Lower lobe of right lung (tissue), 2 donors: ENCODE results near the gene LRRC49. TPM values are rescaled to one million over a fixed set of nuclear protein-coding genes. Genes with fewer than 3 reads are reported as not detected.
A peak's percentile ranks its signal among the peaks of the same experiment; 100 is the strongest.

Source experiments
- ATAC-seq, 2 donors: fragments of 200-7000 bp; cut with Tn5 transposase; one replicate each; pipeline ENCODE4 v1.9.1; 2020 to 2022; ENCODE audit warnings: mild to moderate bottlenecking in 2 of 2, moderate library complexity in 2 of 2
- DNase-seq: peaks from one replicate; pipeline ENCODE4 v3.0.0-alpha.2; 2020
- H3K27ac ChIP-seq: fragments of 200-600 bp; one replicate; pipeline ENCODE4 v1.8.0; 2022
- H3K27me3 ChIP-seq: fragments of 200-600 bp; one replicate; pipeline ENCODE4 v1.8.0; 2022; ENCODE audit warnings: low read depth
- H3K36me3 ChIP-seq: fragments of 200-600 bp; one replicate; pipeline ENCODE4 v1.8.0; 2022; ENCODE audit warnings: mild to moderate bottlenecking
- H3K4me1 ChIP-seq: fragments of 200-600 bp; one replicate; pipeline ENCODE4 v1.8.0; 2022
- H3K4me3 ChIP-seq: fragments of 200-600 bp; one replicate; pipeline ENCODE4 v1.8.0; 2022; ENCODE audit warnings: mild to moderate bottlenecking
- H3K9me3 ChIP-seq: fragments of 200-600 bp; one replicate; pipeline ENCODE4 v1.8.0; 2022
- CTCF ChIP-seq: fragments of 200-600 bp; IDR thresholded peaks from one replicate; pipeline ENCODE4 v1.8.0; 2022; ENCODE audit warnings: antibody characterized with exemption, mild to moderate bottlenecking
- intact Hi-C: fragments of 100-400 bp; cut with DNase I; formaldehyde crosslinking; loops from one replicate; pipeline ENCODE4 v1.11.0; 2022
- total RNA-seq: library from RNA; stranded (reverse); fragmentation: NEBNext Ultra II Directional; extraction: Animal tissue kit (Norgen Biotek cat#: 25700); gene quantifications from one replicate; pipeline ENCODE4 v1.2.1, GENCODE V29; 2021
- donor health status: DM: no; HTN: yes; CAD: no; lungs with severe emphysema.

The LRRC49 gene
- total RNA-seq, 1 donor from 2014 or later: 7.3 TPM

GRCh38 chr15:71091601-71092000, 199.0 kb downstream of the LRRC49 start:
- Histone ChIP-seq H3K4me1 (no peaks in the 10 kb centered on the region), H3K9me3 (peaks cover 4% of the 10 kb centered on the region), H3K27ac (no peak overlapping the region), H3K4me3 (no peak overlapping the region), H3K27me3 (no peaks in the 10 kb centered on the region), H3K36me3 (no peaks in the 10 kb centered on the region)
- intact Hi-C loops: no loop called here
- no peak for TF ChIP-seq CTCF
- DNase-seq (no peak), ATAC-seq (no peak)

GRCh38 chr15:71092056-71092600, 199.5 kb downstream of the LRRC49 start:
- peaks cover 4% of the 10 kb centered on the region for H3K9me3 ChIP-seq
- no peak for DNase-seq
- H3K4me3 ChIP-seq: no peak overlapping the region
- no peaks in the 10 kb centered on the region for H3K27me3 ChIP-seq
- no peak for TF ChIP-seq CTCF
- no peak overlapping the region for H3K27ac ChIP-seq
- intact Hi-C loops: no loop called here
- no peaks in the 10 kb centered on the region for H3K36me3 ChIP-seq
- ATAC-seq: peak in 1 of 2 donors; percentile 23
- H3K4me1 ChIP-seq: peaks cover 2% of the 10 kb centered on the region

GRCh38 chr15:71093054-71094024, 200.7 kb downstream of the LRRC49 start:
- Histone ChIP-seq H3K4me3 (no peak overlapping the region), H3K27me3 (no peaks in the 10 kb centered on the region), H3K9me3 (peaks cover 4% of the 10 kb centered on the region), H3K27ac (no peak overlapping the region), H3K4me1 (peaks cover 4% of the 10 kb centered on the region), H3K36me3 (no peaks in the 10 kb centered on the region)
- DNase-seq (no peak), ATAC-seq (peak; percentile 82 to 83)
- no peak for TF ChIP-seq CTCF
- intact Hi-C loops: no loop called here

GRCh38 chr15:71094137-71094536, 201.5 kb downstream of the LRRC49 start:
- no peak overlapping the region for H3K4me3 ChIP-seq
- no peak overlapping the region for H3K27ac ChIP-seq
- intact Hi-C loops: no loop called here
- TF ChIP-seq CTCF: no peak
- ATAC-seq (no peak), DNase-seq (no peak)
- H3K4me1 ChIP-seq: peaks cover 4% of the 10 kb centered on the region
- no peaks in the 10 kb centered on the region for H3K27me3 ChIP-seq
- H3K9me3 ChIP-seq: no peaks in the 10 kb centered on the region
- no peaks in the 10 kb centered on the region for H3K36me3 ChIP-seq

GRCh38 chr15:71096676-71097075, 204.1 kb downstream of the LRRC49 start:
- Histone ChIP-seq H3K27me3 (no peaks in the 10 kb centered on the region), H3K36me3 (no peaks in the 10 kb centered on the region), H3K9me3 (no peaks in the 10 kb centered on the region), H3K27ac (no peak overlapping the region), H3K4me1 (peaks cover 4% of the 10 kb centered on the region), H3K4me3 (no peak overlapping the region)
- intact Hi-C loops: no loop called here
- no peak for ATAC-seq
- no peak for TF ChIP-seq CTCF
- no peak for DNase-seq
